ENCODE results near the gene GPR161. TPM values are rescaled to one million over a fixed set of nuclear protein-coding genes. Genes with fewer than 3 reads are reported as not detected.
"Not testable (repeated sequence)": the region's sequence is repeated elsewhere in the genome, so short reads cannot be mapped to it uniquely, and the experiment has no call there.

GPR161 gene, protein sequence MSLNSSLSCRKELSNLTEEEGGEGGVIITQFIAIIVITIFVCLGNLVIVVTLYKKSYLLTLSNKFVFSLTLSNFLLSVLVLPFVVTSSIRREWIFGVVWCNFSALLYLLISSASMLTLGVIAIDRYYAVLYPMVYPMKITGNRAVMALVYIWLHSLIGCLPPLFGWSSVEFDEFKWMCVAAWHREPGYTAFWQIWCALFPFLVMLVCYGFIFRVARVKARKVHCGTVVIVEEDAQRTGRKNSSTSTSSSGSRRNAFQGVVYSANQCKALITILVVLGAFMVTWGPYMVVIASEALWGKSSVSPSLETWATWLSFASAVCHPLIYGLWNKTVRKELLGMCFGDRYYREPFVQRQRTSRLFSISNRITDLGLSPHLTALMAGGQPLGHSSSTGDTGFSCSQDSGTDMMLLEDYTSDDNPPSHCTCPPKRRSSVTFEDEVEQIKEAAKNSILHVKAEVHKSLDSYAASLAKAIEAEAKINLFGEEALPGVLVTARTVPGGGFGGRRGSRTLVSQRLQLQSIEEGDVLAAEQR
- total RNA-seq: 3.1 TPM
- long read RNA-seq, partial matches to known transcripts: 1 of 12 reads
- long read RNA-seq, other reads (novel, unspliced or antisense): 11 of 12 reads

DNA sequence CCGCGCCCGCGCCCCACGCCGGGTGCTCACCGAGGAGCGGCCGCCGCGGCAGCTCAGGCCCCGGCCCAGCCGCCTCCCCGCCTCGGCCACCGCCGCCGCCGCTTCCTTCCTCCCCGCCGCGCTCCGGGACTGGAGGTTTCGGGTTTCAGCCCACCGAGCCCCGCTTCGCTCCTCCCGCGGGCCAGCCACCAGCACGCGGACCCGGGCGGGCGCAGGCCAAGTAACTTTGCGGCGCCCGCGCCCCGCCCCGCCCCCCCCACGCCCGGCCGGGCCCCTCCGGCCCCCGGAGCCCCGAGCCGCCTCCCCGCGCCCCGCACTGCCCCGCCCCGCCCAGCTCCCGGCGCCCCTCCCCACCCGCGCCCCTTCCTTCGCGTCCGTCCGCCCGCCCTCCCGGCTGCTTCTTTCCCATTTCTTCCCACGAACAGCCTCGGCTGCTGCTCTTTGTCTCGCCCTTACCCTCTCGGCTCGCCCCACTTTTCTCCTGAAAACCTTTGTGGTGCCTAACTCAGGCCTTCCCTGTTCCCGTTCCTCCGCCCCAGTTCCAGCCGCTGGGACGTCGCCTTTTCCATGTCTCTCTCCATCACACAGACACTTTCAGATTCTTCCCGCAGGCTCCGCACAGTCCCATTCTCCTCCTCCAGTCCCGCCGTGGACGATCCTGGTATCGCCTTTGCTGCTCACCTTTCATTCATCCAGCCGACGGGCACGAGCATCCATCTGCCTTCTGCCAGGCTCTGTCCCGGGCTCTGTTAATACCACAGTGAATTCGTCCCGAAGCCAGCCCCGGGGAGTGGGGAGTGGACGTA is at the start of gene GPR161:
TSS of gene GPR161 (minus strand) at position 222 of the 806 bp plus-strand sequence. CDS start 32,080 bp downstream, outside the sequence.
- ATAC-seq (ENCODE audit: poor library complexity) (peak; percentile 76), DNase-seq (peak; percentile 76)
- intact Hi-C loops (cut with DNase I): no loop called here

DNA sequence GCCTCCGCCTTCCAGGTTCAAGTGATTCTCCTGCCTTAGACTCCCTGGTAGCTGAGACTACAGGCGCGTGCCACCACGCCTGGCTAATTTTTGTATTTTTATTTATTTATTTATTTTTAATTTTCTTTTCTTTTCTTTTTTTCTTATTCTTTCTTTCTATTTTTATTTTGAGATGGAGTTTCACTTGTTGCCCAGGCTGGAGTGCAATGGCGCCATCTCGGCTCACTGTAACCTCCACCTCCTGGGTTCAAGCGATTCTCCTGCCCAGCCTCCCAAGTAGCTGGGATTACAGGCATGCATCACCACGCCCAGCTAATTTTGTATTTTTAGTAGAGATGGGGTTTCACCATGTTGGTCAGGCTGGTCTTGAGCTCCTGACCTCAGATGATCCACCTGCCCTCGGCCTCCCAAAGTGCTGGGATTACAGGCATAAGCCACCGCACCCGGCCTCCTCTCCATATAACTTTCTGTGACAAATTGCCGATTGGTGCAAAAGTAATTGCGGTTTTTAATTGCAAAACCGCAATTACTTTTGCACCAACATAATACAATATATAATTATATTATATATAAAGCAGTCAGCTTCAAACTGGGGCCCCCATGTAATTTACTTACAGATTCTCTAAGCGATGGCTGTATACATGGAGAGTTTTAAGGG is 44.5 kb upstream of the GPR161 start:
- ATAC-seq (ENCODE audit: poor library complexity); DNase-seq; intact Hi-C loops (cut with DNase I): not testable (repeated sequence)

DNA sequence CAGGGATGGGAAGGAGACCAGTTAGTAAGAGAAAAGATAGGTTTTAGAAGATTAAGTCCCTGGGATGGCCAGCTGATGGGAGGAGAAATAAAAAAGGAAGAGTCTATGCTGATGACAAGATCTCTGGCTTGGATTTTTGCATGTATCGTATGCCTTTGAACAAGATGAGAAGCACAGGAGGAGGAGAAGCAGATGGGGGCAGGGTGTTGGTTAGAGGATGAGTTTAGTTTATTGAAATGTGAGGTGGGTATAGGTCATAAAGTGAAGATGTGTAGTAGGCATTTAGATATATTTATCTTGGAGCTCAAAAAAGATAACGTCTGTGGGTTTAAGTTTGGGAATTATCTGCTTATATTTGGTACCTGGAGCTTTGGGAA is 43.4 kb upstream of the GPR161 start:
- no peak for ATAC-seq (ENCODE audit: poor library complexity)
- intact Hi-C loops (cut with DNase I): no loop called here
- DNase-seq: no peak

DNA sequence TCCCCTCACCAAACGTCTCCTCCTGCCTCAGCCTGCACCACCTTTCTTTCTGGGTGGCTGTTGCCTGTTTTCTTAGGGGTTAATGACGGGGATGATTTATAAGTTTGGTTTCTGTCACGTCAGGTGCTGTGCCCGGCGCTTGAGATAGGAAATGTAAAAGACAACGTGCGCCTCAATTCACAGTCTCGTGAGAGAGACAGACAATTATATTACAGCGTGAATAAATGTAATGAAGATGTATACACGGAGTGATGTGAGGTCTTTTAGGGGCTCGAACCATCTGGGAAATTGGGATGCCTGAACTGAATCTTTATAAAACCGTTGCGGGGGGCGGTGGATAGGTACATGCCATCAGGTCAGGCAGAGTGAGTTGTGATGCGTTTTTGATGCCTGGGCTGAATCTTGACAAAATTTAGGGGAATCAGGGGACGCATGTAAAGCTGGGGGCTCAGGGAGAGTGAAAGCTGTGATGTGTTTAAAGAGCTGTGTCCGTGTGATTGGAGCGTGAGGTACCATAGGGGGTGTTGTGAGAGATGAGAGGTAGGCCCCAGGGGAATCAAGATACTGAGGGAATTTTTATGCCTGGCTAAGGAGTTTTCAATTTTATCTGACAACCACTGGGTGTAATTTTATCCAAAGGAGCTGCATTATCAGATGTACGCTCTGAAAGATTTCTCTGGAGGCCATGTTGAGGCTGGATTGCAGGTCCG is 42.9 kb upstream of the GPR161 start:
- intact Hi-C loops (cut with DNase I): no loop called here
- no peak for DNase-seq
- ATAC-seq (ENCODE audit: poor library complexity): no peak

DNA sequence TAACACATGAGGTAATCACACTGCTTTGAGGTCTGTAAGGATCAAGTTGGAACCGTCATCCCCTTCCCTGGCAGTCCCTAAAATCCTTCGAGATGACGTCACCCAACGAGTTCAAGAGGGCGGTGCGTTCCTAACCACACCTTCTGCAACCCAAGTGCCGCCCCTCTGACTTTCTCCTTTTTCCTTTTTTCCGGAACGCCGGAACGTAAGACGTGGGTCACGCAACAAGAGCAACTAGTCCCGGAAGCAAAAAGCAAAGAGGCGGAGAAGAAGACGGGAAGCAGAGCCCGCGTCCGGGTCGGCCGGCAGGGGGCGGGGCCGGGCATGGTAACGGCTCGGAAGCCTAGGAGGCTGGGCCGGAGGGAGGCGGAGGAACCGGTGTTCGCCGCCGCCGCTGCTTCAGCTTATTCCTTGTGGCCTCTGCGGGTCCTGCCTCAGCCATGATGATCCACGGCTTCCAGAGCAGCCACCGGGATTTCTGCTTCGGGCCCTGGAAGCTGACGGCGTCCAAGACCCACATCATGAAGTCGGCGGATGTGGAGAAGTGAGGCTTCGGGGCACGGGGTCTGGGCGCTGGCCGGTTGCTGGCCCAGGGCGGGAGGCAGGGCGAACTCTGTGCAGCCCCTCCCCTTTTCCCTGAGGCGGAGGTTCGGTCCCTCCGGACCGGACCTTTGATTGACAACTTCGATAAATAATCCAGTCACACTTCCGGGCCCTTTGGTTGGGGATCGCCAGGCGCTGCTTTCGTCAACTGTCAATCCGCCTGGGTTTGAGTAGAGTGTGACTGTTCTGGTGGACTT is 42.1 kb upstream of the GPR161 start, which contains the start of gene TIPRL:
TSS of gene TIPRL (plus strand) at position 325 of the 800 bp plus-strand sequence. CDS start at position 441, 116 bp downstream.
- ATAC-seq (ENCODE audit: poor library complexity) (peak; percentile 99), DNase-seq (peak; percentile 97)
- intact Hi-C loops (cut with DNase I): no loop called here

DNA sequence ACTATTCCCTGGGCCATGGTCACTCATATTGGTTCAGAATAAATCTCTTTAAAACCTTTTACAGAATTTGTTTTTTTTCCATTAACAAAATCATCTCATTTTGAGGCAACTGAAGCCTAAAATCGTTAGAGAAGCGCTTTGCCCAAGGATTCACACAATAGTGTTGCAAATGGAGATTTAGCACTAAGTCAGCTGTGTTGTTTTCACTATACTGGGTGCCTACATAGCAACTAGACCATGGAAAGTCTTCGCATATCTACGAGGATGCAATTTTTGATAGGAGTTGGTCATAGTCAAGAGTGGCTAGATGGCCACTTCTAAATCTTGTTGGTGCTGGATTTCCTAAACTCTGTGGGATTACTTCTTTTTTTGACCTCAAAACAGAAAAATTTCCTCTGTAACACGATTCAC is 41.5 kb upstream of the GPR161 start:
- DNase-seq: no peak
- intact Hi-C loops (cut with DNase I): no loop called here
- ATAC-seq (ENCODE audit: poor library complexity): peak; percentile 5

DNA sequence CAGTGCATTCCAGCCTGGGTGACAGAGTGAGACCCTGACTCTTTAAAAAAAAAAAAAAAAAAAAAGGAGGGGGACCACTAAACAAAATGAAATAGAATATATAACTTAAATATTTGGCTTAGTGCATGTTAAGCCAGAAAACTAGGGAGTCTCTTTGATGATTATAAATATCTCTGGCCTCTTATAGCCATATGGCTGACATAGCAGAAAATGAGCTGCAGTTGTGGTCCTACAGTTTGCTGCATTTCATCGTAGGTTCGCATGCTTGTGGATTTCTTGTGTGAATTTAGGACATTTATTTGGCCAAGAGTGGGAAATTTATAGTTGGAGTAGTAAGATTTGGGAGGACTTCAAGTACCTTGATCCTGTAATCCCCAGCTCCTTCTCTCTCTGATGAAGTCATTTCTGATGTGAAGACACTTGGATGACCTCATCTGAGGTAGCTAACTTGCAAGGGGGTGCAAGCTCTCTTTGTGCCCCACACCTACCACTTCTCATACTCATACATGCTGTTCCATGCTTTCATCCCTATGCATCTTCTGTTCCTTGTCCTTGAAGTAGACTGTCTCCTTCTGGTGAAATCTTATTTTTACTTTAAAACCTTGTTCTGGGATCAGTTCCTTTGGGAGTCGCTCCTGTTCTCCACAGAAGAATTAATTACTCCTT is 35.7 kb upstream of the GPR161 start:
- intact Hi-C loops (cut with DNase I): no loop called here
- DNase-seq: no peak
- ATAC-seq (ENCODE audit: poor library complexity): no peak

DNA sequence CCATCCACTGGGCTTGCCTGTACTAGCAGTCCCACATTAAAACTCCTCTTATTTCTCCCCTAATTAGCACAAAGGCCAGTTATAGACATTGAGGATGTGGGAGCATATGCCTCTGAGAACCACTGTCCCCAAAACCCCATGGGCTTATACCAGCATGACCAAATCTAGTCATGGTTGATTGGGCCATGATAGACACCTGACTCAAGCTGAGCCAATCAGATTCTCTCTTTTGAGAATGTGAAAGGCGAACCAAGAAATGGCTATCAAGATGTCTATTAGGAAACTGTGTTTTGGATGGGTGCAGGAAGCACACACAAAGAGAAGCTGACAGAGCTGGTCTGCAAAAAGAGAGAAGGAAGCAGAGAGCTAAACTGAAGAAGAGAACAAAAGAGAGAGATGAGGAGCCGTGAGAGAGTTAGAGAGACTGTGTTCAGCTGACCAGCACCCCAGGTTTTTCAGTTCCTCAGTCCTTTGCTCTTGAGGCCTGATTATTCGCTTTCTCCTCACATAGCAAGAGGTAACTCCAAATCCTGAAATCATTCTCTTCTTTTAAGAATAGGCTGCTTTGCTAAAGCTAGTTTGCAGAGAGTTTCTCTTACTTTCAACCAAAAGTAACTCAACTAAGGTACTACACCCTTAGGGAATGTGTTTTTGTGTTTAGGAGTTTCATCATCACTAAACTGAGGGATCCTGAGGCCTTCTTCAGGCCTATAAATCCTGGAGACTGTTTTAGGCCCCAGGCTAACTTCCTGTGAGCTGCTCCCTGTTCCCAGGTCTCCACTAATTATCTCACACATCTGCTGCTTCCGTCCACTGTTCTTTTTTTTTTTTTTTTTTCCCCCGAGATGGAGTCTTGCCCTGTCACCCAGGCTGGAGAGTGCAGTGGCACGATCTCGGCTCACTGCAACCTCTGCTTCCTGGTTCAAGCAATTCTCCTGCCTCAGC is 34.1 kb upstream of the GPR161 start:
- DNase-seq (no peak), ATAC-seq (ENCODE audit: poor library complexity) (no peak)
- intact Hi-C loops (cut with DNase I): no loop called here

DNA sequence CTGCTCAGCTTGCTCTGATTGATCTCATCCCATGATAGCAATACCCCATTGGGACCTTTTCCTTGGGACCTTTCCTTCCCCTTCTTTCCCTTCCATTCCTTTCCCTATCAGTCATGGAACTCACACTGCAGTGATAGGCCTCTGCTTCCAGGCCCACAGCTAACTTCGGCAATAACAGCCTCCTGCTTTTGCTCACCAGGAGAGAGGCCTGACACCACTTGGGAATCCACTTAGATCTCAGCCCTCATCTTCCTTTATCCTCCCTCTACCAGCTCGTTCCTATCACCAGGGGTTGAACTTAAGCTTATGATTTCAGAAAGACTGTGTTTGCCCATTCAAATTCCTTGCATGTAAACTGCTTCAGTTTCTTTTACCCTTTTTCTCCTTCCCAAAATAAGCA is 31.1 kb upstream of the GPR161 start:
- no peak for ATAC-seq (ENCODE audit: poor library complexity)

DNA sequence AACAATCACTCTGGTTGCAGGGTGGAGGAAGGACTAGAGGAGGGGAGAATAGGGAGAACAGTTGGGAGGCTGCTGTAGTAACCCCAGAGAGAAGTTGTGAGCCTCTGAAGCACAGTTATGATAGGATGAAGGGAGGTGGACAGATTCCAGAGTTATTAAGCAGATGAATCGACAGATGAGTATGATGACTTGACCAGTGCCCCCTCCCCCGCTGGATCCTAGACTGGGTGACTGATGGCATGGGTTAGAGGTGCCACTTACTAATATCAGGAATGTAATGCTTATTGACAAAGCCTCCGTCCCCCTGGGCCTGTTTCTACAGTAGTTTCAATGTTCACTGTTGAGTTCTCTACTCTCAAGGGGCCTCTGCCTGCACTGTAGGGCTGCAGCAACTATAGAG is 28.0 kb upstream of the GPR161 start:
- DNase-seq (no peak), ATAC-seq (ENCODE audit: poor library complexity) (no peak)
- intact Hi-C loops (cut with DNase I): no loop called here

More for the DNA sequence above, 31.1 kb upstream of the GPR161 start:
- intact Hi-C loops (cut with DNase I): no loop called here
- DNase-seq: no peak

DNA sequence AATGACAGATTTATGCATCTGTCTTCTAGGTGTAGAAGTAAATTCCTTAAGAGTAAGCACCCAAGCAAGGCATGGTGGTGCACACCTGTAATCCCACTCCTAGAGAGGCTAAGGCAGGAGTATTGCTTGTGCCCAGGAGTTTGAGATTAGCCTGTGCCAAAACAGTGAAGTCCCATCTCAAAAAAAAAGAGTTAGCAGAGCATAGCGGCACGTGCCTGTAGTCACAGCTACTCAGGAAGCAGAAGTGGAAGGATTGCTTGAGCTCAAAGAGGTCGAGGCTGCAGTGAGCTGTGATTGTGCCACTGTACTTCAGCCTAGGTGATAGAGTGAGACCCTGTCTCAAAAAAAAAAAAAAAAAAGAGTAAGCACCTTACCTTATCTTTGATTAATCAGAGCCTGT is 26.9 kb upstream of the GPR161 start:
- no peak for ATAC-seq (ENCODE audit: poor library complexity)

DNA sequence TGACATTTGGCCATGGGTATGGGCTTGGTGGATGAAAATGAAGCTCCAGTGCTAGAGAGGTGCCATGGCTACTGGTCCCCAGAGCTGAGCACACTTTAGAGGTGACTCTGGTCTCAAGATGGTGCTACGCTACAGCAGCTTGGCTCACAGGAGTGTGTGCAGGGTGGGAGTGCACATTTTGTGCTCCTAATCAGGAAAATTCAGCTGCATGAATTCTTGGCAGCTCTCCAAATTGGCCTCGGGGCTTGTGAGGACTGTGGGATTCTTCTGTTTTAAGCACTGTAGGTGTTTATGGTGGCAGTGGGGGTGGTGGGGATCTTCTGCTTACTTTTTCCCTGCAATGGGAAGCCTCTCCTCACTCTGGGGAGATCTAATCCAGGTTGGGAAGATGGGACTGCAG is 24.7 kb upstream of the GPR161 start:
- intact Hi-C loops (cut with DNase I): no loop called here
- ATAC-seq (ENCODE audit: poor library complexity) (no peak), DNase-seq (no peak)

More for the DNA sequence above, 26.9 kb upstream of the GPR161 start:
- no peak for DNase-seq
- intact Hi-C loops (cut with DNase I): no loop called here

DNA sequence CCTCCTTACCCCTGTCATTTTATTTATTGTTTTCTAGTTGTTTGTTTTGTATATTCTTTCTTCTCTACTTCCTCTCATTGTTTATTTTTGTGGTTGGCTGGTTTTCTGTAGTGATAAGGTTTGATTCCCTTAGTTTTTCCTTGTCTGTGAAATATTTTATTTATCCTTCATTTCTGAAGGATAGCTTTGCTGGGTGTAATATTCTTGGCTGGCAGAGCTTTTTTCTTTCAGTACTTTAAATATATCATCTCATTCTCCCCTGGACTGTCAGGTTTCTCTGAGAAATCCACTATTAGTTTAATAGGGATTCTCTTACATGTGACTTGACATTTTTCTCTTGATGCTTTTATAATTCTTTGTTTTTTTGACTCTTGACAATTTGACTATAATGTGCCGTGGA is 23.2 kb upstream of the GPR161 start:
- intact Hi-C loops (cut with DNase I): no loop called here
- ATAC-seq (ENCODE audit: poor library complexity) (no peak), DNase-seq (no peak)

DNA sequence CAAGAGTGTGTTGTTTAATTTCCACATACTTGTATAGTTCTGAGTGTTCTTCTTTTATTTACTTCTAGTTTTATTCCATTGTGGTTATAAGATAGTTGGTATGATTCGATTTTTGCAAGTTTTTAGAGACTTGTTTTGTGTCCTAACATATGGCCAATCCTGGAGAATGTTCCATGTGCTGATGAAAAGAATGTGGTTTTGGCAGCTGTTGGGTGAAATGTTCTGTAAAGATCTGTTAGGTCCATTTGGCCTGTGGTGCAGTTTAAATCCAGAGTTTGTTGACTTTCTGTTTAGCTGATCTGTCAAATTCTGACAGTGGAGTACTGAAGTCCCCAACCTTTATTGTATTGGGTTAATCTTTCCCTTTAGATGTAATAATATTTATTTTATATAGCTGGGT is 22.5 kb upstream of the GPR161 start:
- intact Hi-C loops (cut with DNase I): no loop called here
- DNase-seq (no peak), ATAC-seq (ENCODE audit: poor library complexity) (no peak)

DNA sequence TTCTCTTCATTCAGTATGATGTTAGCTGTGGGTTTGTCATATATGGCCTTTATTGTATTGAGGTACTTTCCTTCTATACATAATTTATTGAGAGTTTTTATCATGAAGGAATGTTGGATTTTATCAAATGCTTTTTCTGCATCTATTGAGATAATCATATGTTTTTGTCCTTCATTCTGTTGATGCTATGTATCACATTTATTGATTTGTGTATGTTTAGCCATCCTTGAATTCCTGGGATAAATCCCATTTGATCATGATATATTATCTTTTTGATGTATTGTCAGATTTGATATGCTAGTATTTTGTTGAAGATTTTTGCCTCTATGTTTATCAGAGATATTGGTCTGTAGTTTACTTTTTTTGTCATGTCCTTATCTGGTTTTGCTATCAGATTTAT is 20.9 kb upstream of the GPR161 start:
- ATAC-seq (ENCODE audit: poor library complexity) (no peak), DNase-seq (no peak)
- intact Hi-C loops (cut with DNase I): no loop called here

DNA sequence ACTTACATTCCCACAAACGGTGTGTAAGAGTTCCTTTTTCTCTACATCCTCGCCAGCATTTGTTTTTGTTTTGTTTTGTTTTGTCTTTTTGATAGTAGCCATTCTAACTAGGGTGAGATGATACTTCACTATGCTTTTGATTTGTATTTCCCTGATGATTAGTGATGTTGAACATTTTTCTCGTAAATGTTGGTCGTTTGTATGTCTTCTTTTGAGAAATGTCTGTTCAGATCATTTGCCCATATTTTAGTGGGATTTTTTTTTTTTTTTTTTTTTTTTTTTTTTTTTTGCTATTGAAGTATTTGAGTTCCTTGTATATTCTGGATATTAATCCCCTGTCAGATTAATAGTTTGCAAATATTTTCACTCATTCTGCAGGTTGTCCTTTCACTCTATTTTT is 19.2 kb upstream of the GPR161 start:
- intact Hi-C loops (cut with DNase I): no loop called here
- ATAC-seq (ENCODE audit: poor library complexity) (no peak), DNase-seq (no peak)

All from Right ventricle myocardium superior (tissue), 1 donor.